T-cell (primary cell): ENCODE data around the gene DPYSL3. TPM values are rescaled to one million over a fixed set of nuclear protein-coding genes. Genes with fewer than 3 reads are reported as not detected.

Source experiments
- ATAC-seq, 4 experiments: fragments of 200-7000 bp in 3 of 4; fragments of 150-1000 bp in 1 of 4; cut with Tn5 transposase; replicated peaks in 1 of 4; 1 replicate in 3 of 4; 2 replicates in 1 of 4; pipeline ENCODE4 v1.10.0; 2021; ENCODE audit warnings: moderate library complexity in 3 of 4, mild to moderate bottlenecking in 2 of 4, moderate number of reproducible peaks in 1 of 4
- CTCF ChIA-PET, 2 donors: fragments of 300-600 bp; sonication (Branson Sonifier 250); formaldehyde crosslinking; loops; one replicate each; lab custom pipeline; 2022; ENCODE audit warnings: antibody characterized with exemption in 2 of 2; lab: Charles Lee
- POLR2A ChIA-PET, 2 donors: fragments of 300-600 bp; sonication (Branson Sonifier 250); formaldehyde crosslinking; loops; one replicate each; lab custom pipeline; 2022; ENCODE audit warnings: antibody characterized with exemption in 2 of 2; lab: Charles Lee
- DNase-seq, 35 experiments: peaks; one replicate each; pipeline versions ENCODE4 v3.0.0 to v3.0.0-alpha.2; 2013 to 2023
- H3K27ac ChIP-seq: one replicate; pipeline ENCODE4 v1.5.1; 2013; ENCODE audit warnings: low read length
- H3K27me3 ChIP-seq, 2 experiments: replicated peaks in 1 of 2; 1 replicate in 1 of 2; 2 replicates in 1 of 2; pipeline versions ENCODE4 v1.6.1 to v1.7.0; 2013; ENCODE audit warnings: low read length in 1 of 2, mixed read lengths in 1 of 2; ENCODE audit not compliant: control insufficient read depth in 2 of 2, insufficient read depth in 2 of 2; ENCODE audit errors: extremely low read depth in 1 of 2
- H3K36me3 ChIP-seq, 2 donors: 1 replicate in 1 of 2; 2 replicates in 1 of 2; pipeline versions ENCODE4 v1.6.1 to v1.7.0; 2013; ENCODE audit warnings: low read length in 1 of 2; ENCODE audit not compliant: control insufficient read depth in 2 of 2, insufficient read depth in 1 of 2; ENCODE audit errors: extremely low read depth in 1 of 2
- H3K4me1 ChIP-seq, 2 experiments: 1 replicate in 1 of 2; 2 replicates in 1 of 2; pipeline versions ENCODE4 v1.6.1 to v1.7.0; 2013; ENCODE audit warnings: low read length in 2 of 2, mixed read lengths in 1 of 2; ENCODE audit not compliant: insufficient read depth in 2 of 2, control insufficient read depth in 1 of 2; ENCODE audit errors: extremely low read depth in 1 of 2
- H3K4me3 ChIP-seq, 2 donors: 1 replicate in 1 of 2; 2 replicates in 1 of 2; pipeline versions ENCODE4 v1.5.1 to v1.7.0; 2013; ENCODE audit warnings: mild to moderate bottlenecking in 2 of 2, low read length in 1 of 2, moderate library complexity in 1 of 2; ENCODE audit not compliant: control insufficient read depth in 1 of 2; ENCODE audit errors: extremely low read depth in 1 of 2
- H3K9me3 ChIP-seq: 2 replicates; pipeline ENCODE4 v1.7.0; 2013
- H3K27ac Mint-ChIP-seq, 2 donors: one replicate each; pipeline ENCODE4 v1.8.0; 2020 to 2021; ENCODE audit warnings: mild to moderate bottlenecking in 2 of 2, mixed read lengths in 2 of 2
- H3K27me3 Mint-ChIP-seq, 2 donors: one replicate each; pipeline ENCODE4 v1.8.0; 2021 to 2022; ENCODE audit warnings: mixed read lengths in 2 of 2
- H3K36me3 Mint-ChIP-seq: one replicate; pipeline ENCODE4 v1.8.0; 2021; ENCODE audit warnings: mixed read lengths
- H3K4me1 Mint-ChIP-seq, 3 donors: one replicate each; pipeline ENCODE4 v1.8.0; 2020 to 2022; ENCODE audit warnings: mixed read lengths in 3 of 3, mild to moderate bottlenecking in 1 of 3
- H3K4me3 Mint-ChIP-seq, 3 donors: one replicate each; pipeline ENCODE4 v1.8.0; 2020 to 2022; ENCODE audit warnings: mild to moderate bottlenecking in 3 of 3, mixed read lengths in 3 of 3, moderate library complexity in 3 of 3
- H3K9me3 Mint-ChIP-seq, 3 donors: one replicate each; pipeline ENCODE4 v1.8.0; 2020 to 2022; ENCODE audit warnings: mixed read lengths in 3 of 3
- WGBS: methylation state at CpG from one replicate; pipeline ENCODE4 v1.1.5; 2013; ENCODE audit warnings: missing lambda C conversion rate; ENCODE audit not compliant: insufficient coverage; 5-methylcytosine and 5-hydroxymethylcytosine counted together
- total RNA-seq, 35 experiments: library from RNA in 6 of 35; stranded (reverse) in 6 of 35; fragments of 120-200 nt in 1 of 35; gene quantifications; one replicate each; pipeline versions ENCODE4 v1.2.1 to v1.2.4 and lab custom pipeline; 2013 to 2026

DPYSL3 gene
- total RNA-seq, 5 donors from 2014 or later (not counting 1 experiment from before 2014, with no cell fraction given) = 0.09 to 0.68 (median 0.54) TPM

GRCh38 chr5:147552897-147553296 lies 43.0 kb upstream of the DPYSL3 start:
- no peaks in the 10 kb centered on the region for H3K4me1 Mint-ChIP-seq
- Histone ChIP-seq H3K4me3 (no peak overlapping the region), H3K4me1 (no peaks in the 10 kb centered on the region), H3K27me3 (no peaks in the 10 kb centered on the region), H3K27ac (no peak overlapping the region), H3K9me3 (no peaks in the 10 kb centered on the region), H3K36me3 (no peaks in the 10 kb centered on the region)
- H3K9me3 Mint-ChIP-seq = peaks cover 4 to 8% (median 7%) of the 10 kb centered on the region in 3 donors
- ATAC-seq (no peak), DNase-seq (no peak)
- 92% methylated on average over 2 of the region's 4 CpGs for WGBS
- no peaks in the 10 kb centered on the region for H3K36me3 Mint-ChIP-seq
- no peak overlapping the region for H3K27ac Mint-ChIP-seq
- H3K27me3 Mint-ChIP-seq = peaks cover 1 to 11% of the 10 kb centered on the region in 2 donors
- CTCF ChIA-PET = no interaction called here
- H3K4me3 Mint-ChIP-seq = no peak overlapping the region
- POLR2A ChIA-PET = no interaction called here

GRCh38 chr5:147551677-147552076 lies 41.8 kb upstream of the DPYSL3 start:
- Mint-ChIP-seq H3K36me3 (no peaks in the 10 kb centered on the region), H3K9me3 (peaks cover 4 to 8% (median 7%) of the 10 kb centered on the region in 3 donors), H3K4me1 (no peaks in the 10 kb centered on the region), H3K27me3 (peaks cover 1 to 11% of the 10 kb centered on the region in 2 donors), H3K4me3 (no peak overlapping the region), H3K27ac (no peak overlapping the region)
- DNase-seq = no peak
- H3K4me1 ChIP-seq = no peaks in the 10 kb centered on the region
- CTCF ChIA-PET = no interaction called here
- H3K9me3 ChIP-seq = no peaks in the 10 kb centered on the region
- H3K36me3 ChIP-seq = no peaks in the 10 kb centered on the region
- WGBS = no CpG with 5 or more reads among the region's 1 CpG
- H3K27me3 ChIP-seq = no peaks in the 10 kb centered on the region
- H3K27ac ChIP-seq = no peak overlapping the region
- POLR2A ChIA-PET = no interaction called here
- no peak overlapping the region for H3K4me3 ChIP-seq
- ATAC-seq = no peak

GRCh38 chr5:147547730-147548129 lies 37.9 kb upstream of the DPYSL3 start:
- Mint-ChIP-seq H3K4me1 (no peaks in the 10 kb centered on the region), H3K4me3 (no peak overlapping the region), H3K27ac (no peak overlapping the region), H3K36me3 (no peaks in the 10 kb centered on the region), H3K9me3 (peaks cover 4 to 7% (median 6%) of the 10 kb centered on the region in 3 donors), H3K27me3 (peaks cover 3 to 4% of the 10 kb centered on the region in 2 donors)
- Histone ChIP-seq H3K36me3 (no peaks in the 10 kb centered on the region), H3K4me1 (no peaks in the 10 kb centered on the region), H3K9me3 (no peaks in the 10 kb centered on the region), H3K4me3 (no peak overlapping the region), H3K27ac (no peak overlapping the region), H3K27me3 (no peaks in the 10 kb centered on the region)
- ChIA-PET POLR2A (no interaction called here), CTCF (no interaction called here)
- ATAC-seq = no peak
- no peak for DNase-seq
- no CpG with 5 or more reads among the region's 3 CpGs for WGBS

- no peak overlapping the region for H3K27ac ChIP-seq
- DNase-seq (no peak), ATAC-seq (no peak)
- no peaks in the 10 kb centered on the region for H3K4me1 ChIP-seq
- Mint-ChIP-seq H3K27me3 (peaks cover 0 to 4% of the 10 kb centered on the region in 2 donors), H3K27ac (no peak overlapping the region), H3K4me3 (no peak overlapping the region), H3K9me3 (peaks cover 2 to 3% (median 3%) of the 10 kb centered on the region in 3 donors), H3K4me1 (no peaks in the 10 kb centered on the region), H3K36me3 (no peaks in the 10 kb centered on the region)
- no peaks in the 10 kb centered on the region for H3K27me3 ChIP-seq
- H3K36me3 ChIP-seq = no peaks in the 10 kb centered on the region
- CTCF ChIA-PET = no interaction called here
- POLR2A ChIA-PET = no interaction called here
- WGBS = no CpG with 5 or more reads among the region's 5 CpGs
- H3K4me3 ChIP-seq = no peak overlapping the region
- no peaks in the 10 kb centered on the region for H3K9me3 ChIP-seq
These were observed 34.7 kb upstream of the DPYSL3 start for GRCh38 chr5:147544556-147544955.

GRCh38 chr5:147539053-147539452 lies 29.2 kb upstream of the DPYSL3 start:
- Mint-ChIP-seq H3K36me3 (no peaks in the 10 kb centered on the region), H3K27ac (no peak overlapping the region), H3K4me1 (no peaks in the 10 kb centered on the region), H3K4me3 (no peak overlapping the region), H3K27me3 (no peaks in the 10 kb centered on the region), H3K9me3 (peaks cover 0 to 5% (median 0%) of the 10 kb centered on the region in 3 donors)
- ATAC-seq (no peak), DNase-seq (no peak)
- Histone ChIP-seq H3K36me3 (no peaks in the 10 kb centered on the region), H3K27me3 (no peaks in the 10 kb centered on the region), H3K27ac (no peak overlapping the region), H3K4me3 (no peak overlapping the region), H3K4me1 (no peaks in the 10 kb centered on the region), H3K9me3 (no peaks in the 10 kb centered on the region)
- CTCF ChIA-PET = no interaction called here
- WGBS = no CpG with 5 or more reads among the region's 1 CpG
- POLR2A ChIA-PET = no interaction called here

- Mint-ChIP-seq H3K4me1 (no peaks in the 10 kb centered on the region), H3K27me3 (no peaks in the 10 kb centered on the region), H3K4me3 (no peak overlapping the region), H3K27ac (no peak overlapping the region), H3K9me3 (peaks cover 0 to 5% (median 0%) of the 10 kb centered on the region in 3 donors), H3K36me3 (no peaks in the 10 kb centered on the region)
- Histone ChIP-seq H3K4me1 (no peaks in the 10 kb centered on the region), H3K4me3 (no peak overlapping the region), H3K27me3 (no peaks in the 10 kb centered on the region), H3K36me3 (no peaks in the 10 kb centered on the region), H3K27ac (no peak overlapping the region), H3K9me3 (no peaks in the 10 kb centered on the region)
- ChIA-PET CTCF (no interaction called here), POLR2A (no interaction called here)
- WGBS = 100% methylated on average over 1 of the region's 1 CpG
- ATAC-seq (no peak), DNase-seq (no peak)
These were observed 28.4 kb upstream of the DPYSL3 start for GRCh38 chr5:147538236-147538635.
